NB4 (cell line): ENCODE results near the gene TAS2R38.

Experiments
- MAX ChIP-seq: IDR thresholded peaks from 2 replicates; pipeline ENCODE4 v1.6.1; 2011; ENCODE audit warnings: low read depth, low read length
- POLR2A ChIP-seq: IDR thresholded peaks from 2 replicates; pipeline ENCODE4 v1.6.1; 2011; ENCODE audit warnings: mild to moderate bottlenecking; ENCODE audit not compliant: insufficient read length; ENCODE audit errors: extremely low read depth
- TF ChIP-seq, protein P1 (sequence below): IDR thresholded peaks from one replicate; pipeline ENCODE4 v1.5.1; 2012; ENCODE audit warnings: low read depth, low read length

GRCh38 chr7:141992688-141993087 lies 19.1 kb upstream of the TAS2R38 start:
- no peak for TF ChIP-seq POLR2A
- TF ChIP-seq, protein P1, sequence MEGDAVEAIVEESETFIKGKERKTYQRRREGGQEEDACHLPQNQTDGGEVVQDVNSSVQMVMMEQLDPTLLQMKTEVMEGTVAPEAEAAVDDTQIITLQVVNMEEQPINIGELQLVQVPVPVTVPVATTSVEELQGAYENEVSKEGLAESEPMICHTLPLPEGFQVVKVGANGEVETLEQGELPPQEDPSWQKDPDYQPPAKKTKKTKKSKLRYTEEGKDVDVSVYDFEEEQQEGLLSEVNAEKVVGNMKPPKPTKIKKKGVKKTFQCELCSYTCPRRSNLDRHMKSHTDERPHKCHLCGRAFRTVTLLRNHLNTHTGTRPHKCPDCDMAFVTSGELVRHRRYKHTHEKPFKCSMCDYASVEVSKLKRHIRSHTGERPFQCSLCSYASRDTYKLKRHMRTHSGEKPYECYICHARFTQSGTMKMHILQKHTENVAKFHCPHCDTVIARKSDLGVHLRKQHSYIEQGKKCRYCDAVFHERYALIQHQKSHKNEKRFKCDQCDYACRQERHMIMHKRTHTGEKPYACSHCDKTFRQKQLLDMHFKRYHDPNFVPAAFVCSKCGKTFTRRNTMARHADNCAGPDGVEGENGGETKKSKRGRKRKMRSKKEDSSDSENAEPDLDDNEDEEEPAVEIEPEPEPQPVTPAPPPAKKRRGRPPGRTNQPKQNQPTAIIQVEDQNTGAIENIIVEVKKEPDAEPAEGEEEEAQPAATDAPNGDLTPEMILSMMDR, result no peak
- TF ChIP-seq MAX, result no peak
